A673 (cell line): Measurements from ENCODE around the gene PCBD2. TPM values are rescaled to one million over a fixed set of nuclear protein-coding genes. Genes with fewer than 3 reads are reported as not detected.

Source experiments
- BruUV-seq: library from RNA; stranded (reverse); fragments of 400-500 nt; replicated peaks from 2 replicates; lab custom pipeline; 2021; lab: Mats Ljungman, UMichigan
- CTCF ChIA-PET: fragments of 300-600 bp; sonication (Branson Sonifier 250); formaldehyde crosslinking; loops from one replicate; lab custom pipeline; 2022; ENCODE audit warnings: antibody characterized with exemption; lab: Charles Lee
- POLR2A ChIA-PET: fragments of 300-600 bp; sonication (Branson Sonifier 250); formaldehyde crosslinking; loops from one replicate; lab custom pipeline; 2022; ENCODE audit warnings: antibody characterized with exemption; ENCODE audit not compliant: low non-redundant PET; lab: Charles Lee
- DNase-seq: peaks from one replicate; pipeline ENCODE4 v3.0.0-alpha.2; 2015; ENCODE audit warnings: low spot score
- H3K27ac ChIP-seq: fragments of 200-600 bp; sonication (generic); 2 replicates; pipeline ENCODE4 v1.5.1; 2016; ENCODE audit warnings: mixed run types, low read depth, mild to moderate bottlenecking, mixed read lengths, antibody characterized with exemption, low read length; ENCODE audit not compliant: poor library complexity, severe bottlenecking
- H3K27me3 ChIP-seq: fragments of 200-600 bp; sonication (generic); replicated peaks from 2 replicates; pipeline ENCODE4 v1.6.1; 2017; ENCODE audit warnings: mixed run types, low read depth, mild to moderate bottlenecking, mixed read lengths, antibody characterized with exemption, low read length; ENCODE audit not compliant: insufficient read depth, poor library complexity
- H3K36me3 ChIP-seq: fragments of 200-600 bp; sonication (generic); 2 replicates; pipeline ENCODE4 v1.6.1; 2016; ENCODE audit warnings: mixed run types, mild to moderate bottlenecking, mixed read lengths, antibody characterized with exemption, low read length; ENCODE audit not compliant: insufficient read depth, poor library complexity, severe bottlenecking
- H3K4me1 ChIP-seq: fragments of 200-600 bp; sonication (generic); 2 replicates; pipeline ENCODE4 v1.6.1; 2017; ENCODE audit warnings: mixed run types, mild to moderate bottlenecking, mixed read lengths, antibody characterized with exemption, low read length; ENCODE audit not compliant: insufficient read depth, poor library complexity, severe bottlenecking
- H3K4me3 ChIP-seq: fragments of 200-600 bp; sonication (generic); 2 replicates; pipeline ENCODE4 v1.5.1; 2016; ENCODE audit warnings: low read depth, mixed run types, mild to moderate bottlenecking, mixed read lengths, low read length; ENCODE audit not compliant: poor library complexity, severe bottlenecking
- H3K9me3 ChIP-seq: fragments of 200-600 bp; sonication (generic); 2 replicates; pipeline ENCODE4 v1.6.1; 2016; ENCODE audit warnings: mixed run types, low read depth, mild to moderate bottlenecking, mixed read lengths, antibody characterized with exemption, low read length; ENCODE audit not compliant: poor library complexity, severe bottlenecking
- EZH2 ChIP-seq: fragments of 200-600 bp; sonication (generic); IDR thresholded peaks from 2 replicates; pipeline ENCODE4 v1.6.1; 2017; ENCODE audit warnings: borderline replicate concordance, low read depth, mild to moderate bottlenecking, mixed read lengths, antibody characterized with exemption, low read length; ENCODE audit not compliant: poor library complexity, severe bottlenecking
- intact Hi-C: fragments of 100-400 bp; cut with micrococcal nuclease; formaldehyde crosslinking; loops from one replicate; pipeline ENCODE4 v1.10.0; 2022; ENCODE audit not compliant: unreplicated experiment
- total RNA-seq: library from RNA; stranded (reverse); gene quantifications from 2 replicates; pipeline ENCODE4 v1.2.3, GENCODE V29; 2021
- TF ChIP-seq, protein P1 (sequence below): fragments of 300-800, 200-600 bp; sonication (generic); conservative IDR thresholded peaks from 2 replicates; pipeline ENCODE4 v1.5.1; 2017; ENCODE audit warnings: low read depth, mild to moderate bottlenecking, antibody characterized with exemption, low read length, moderate library complexity, mixed read lengths

The PCBD2 gene
- total RNA-seq, 1 experiment from 2014 or later, result 13.8 TPM

DNA sequence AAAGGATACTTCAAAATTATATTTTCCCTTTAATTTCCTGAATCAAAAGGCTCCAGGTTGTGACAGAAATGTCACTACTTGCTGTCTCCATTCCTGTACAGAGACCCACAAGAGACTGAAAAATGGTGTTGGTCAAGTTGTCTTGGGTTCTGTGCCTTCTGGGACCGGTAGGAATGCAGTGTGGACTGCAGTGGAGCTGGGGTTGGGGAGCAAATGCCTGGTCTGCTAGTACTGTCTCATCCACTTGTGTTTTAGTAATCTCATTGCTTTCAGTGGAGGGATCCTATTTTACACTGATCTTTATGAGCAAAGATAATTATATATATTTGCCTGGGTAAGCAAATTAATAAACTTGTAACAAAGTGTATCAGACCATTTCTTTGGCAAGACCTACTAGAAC is 38.6 kb downstream of the PCBD2 start:
- no peaks in the 10 kb centered on the region for H3K27me3 ChIP-seq
- no peak for DNase-seq
- H3K9me3 ChIP-seq, result no peaks in the 10 kb centered on the region
- ChIA-PET CTCF (no interaction called here), POLR2A (no interaction called here)
- H3K4me1 ChIP-seq, result no peaks in the 10 kb centered on the region
- TF ChIP-seq, protein P1, sequence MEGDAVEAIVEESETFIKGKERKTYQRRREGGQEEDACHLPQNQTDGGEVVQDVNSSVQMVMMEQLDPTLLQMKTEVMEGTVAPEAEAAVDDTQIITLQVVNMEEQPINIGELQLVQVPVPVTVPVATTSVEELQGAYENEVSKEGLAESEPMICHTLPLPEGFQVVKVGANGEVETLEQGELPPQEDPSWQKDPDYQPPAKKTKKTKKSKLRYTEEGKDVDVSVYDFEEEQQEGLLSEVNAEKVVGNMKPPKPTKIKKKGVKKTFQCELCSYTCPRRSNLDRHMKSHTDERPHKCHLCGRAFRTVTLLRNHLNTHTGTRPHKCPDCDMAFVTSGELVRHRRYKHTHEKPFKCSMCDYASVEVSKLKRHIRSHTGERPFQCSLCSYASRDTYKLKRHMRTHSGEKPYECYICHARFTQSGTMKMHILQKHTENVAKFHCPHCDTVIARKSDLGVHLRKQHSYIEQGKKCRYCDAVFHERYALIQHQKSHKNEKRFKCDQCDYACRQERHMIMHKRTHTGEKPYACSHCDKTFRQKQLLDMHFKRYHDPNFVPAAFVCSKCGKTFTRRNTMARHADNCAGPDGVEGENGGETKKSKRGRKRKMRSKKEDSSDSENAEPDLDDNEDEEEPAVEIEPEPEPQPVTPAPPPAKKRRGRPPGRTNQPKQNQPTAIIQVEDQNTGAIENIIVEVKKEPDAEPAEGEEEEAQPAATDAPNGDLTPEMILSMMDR, result no peak
- no peak for TF ChIP-seq EZH2
- no peak overlapping the region for H3K4me3 ChIP-seq
- H3K36me3 ChIP-seq, result no peaks in the 10 kb centered on the region
- intact Hi-C loops, result no loop called here
- no TSS peak for BruUV-seq
- H3K27ac ChIP-seq, result no peak overlapping the region

DNA sequence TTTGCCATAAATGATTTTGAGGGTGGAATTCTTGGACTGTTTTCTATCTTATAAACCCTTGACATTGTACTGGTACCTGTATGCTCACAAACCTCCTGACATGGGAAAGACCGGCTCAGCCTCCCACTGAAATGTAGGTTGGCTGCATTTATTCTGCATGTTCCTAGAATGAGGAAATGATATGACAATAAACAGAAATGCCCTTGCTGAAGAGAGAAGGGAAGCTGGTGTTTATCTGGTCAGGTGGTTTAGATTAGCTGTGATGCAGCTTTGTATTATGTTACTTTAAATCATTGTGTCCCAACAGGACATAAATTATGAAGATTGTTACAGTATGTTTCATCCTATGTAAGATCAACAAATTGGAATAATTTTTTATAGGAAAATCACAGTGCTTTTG is 39.7 kb downstream of the PCBD2 start:
- TF ChIP-seq EZH2, result no peak
- TF ChIP-seq, protein P1, result no peak
- ChIA-PET POLR2A (no interaction called here), CTCF (no interaction called here)
- no TSS peak for BruUV-seq
- intact Hi-C loops, result no loop called here
- Histone ChIP-seq H3K4me1 (no peaks in the 10 kb centered on the region), H3K9me3 (no peaks in the 10 kb centered on the region), H3K27me3 (no peaks in the 10 kb centered on the region), H3K27ac (no peak overlapping the region), H3K36me3 (no peaks in the 10 kb centered on the region), H3K4me3 (no peak overlapping the region)
- DNase-seq, result no peak

DNA sequence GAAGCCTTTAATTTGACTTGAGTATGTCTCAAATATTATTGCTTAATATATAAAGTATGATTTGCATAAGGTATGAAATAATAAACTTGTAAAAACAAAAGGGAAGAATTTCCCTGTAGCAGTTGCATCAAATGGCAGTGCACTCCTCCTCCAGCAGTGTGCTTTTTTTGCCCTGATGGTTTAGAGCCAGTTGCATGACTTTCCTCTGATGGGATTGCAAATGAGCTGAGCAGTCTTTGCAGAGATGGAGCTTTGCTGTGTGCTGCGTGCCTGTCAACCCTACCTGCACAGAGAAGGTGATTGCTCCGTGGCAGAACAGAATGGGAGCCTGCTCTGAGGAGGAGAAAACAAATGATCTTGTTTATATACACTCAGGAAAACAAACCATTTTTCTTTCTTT is 40.1 kb downstream of the PCBD2 start:
- POLR2A ChIA-PET, result no interaction called here
- no peak overlapping the region for H3K27ac ChIP-seq

More for the DNA sequence above, 40.1 kb downstream of the PCBD2 start:
- no peak for TF ChIP-seq EZH2
- TF ChIP-seq, protein P1, result no peak
- H3K9me3 ChIP-seq, result no peaks in the 10 kb centered on the region
- CTCF ChIA-PET, result no interaction called here
- DNase-seq, result no peak
- BruUV-seq, result no TSS peak
- no peaks in the 10 kb centered on the region for H3K36me3 ChIP-seq
- H3K4me3 ChIP-seq, result no peak overlapping the region
- H3K4me1 ChIP-seq, result no peaks in the 10 kb centered on the region
- H3K27me3 ChIP-seq, result no peaks in the 10 kb centered on the region
- intact Hi-C loops, result no loop called here
